Endodermal cell (in vitro differentiated cells): ENCODE results near the gene MAP3K5. TPM values are rescaled to one million over a fixed set of nuclear protein-coding genes. Genes with fewer than 3 reads are reported as not detected.
A peak's percentile ranks its signal among the peaks of the same experiment; 100 is the strongest.

Experiments used
- DNase-seq: peaks from one replicate; pipeline ENCODE4 v3.0.0-alpha.2; 2017
- H3K27ac ChIP-seq: 2 replicates; pipeline ENCODE4 v1.5.1; 2013; ENCODE audit warnings: mild to moderate bottlenecking, low read depth, low read length, moderate library complexity
- H3K27me3 ChIP-seq: 2 replicates; pipeline ENCODE4 v1.6.1; 2013; ENCODE audit warnings: mild to moderate bottlenecking, low read length, moderate library complexity; ENCODE audit not compliant: insufficient read depth, control insufficient read depth, poor library complexity, severe bottlenecking
- H3K36me3 ChIP-seq: 2 replicates; pipeline ENCODE4 v1.7.0; 2013; ENCODE audit warnings: mild to moderate bottlenecking, low read length, moderate library complexity; ENCODE audit not compliant: control insufficient read depth, insufficient read depth
- H3K4me1 ChIP-seq: one replicate; pipeline ENCODE4 v1.7.0; 2013; ENCODE audit warnings: low read length; ENCODE audit not compliant: control insufficient read depth, insufficient read depth
- H3K4me3 ChIP-seq: 2 replicates; pipeline ENCODE4 v1.5.1; 2013; ENCODE audit warnings: mild to moderate bottlenecking, low read length, moderate library complexity
- H3K9ac ChIP-seq: 2 replicates; pipeline ENCODE4 v1.6.1; 2013; ENCODE audit warnings: mild to moderate bottlenecking, low read length, moderate library complexity; ENCODE audit not compliant: poor library complexity, severe bottlenecking; ENCODE audit errors: extremely low read depth
- H3K9me3 ChIP-seq: 2 replicates; pipeline ENCODE4 v1.6.1; 2013; ENCODE audit warnings: mild to moderate bottlenecking, low read length, moderate library complexity; ENCODE audit not compliant: control insufficient read depth
- H3K27ac Mint-ChIP-seq: 2 replicates; pipeline ENCODE4 v1.8.0; 2020; ENCODE audit warnings: mixed read lengths
- H3K27me3 Mint-ChIP-seq: 2 replicates; pipeline ENCODE4 v1.8.0; 2021; ENCODE audit warnings: mild to moderate bottlenecking, mixed read lengths; ENCODE audit not compliant: insufficient read depth
- H3K36me3 Mint-ChIP-seq: 2 replicates; pipeline ENCODE4 v1.8.0; 2020; ENCODE audit warnings: low read depth, mixed read lengths
- H3K4me1 Mint-ChIP-seq: 2 replicates; pipeline ENCODE4 v1.8.0; 2020; ENCODE audit warnings: mixed read lengths
- H3K4me3 Mint-ChIP-seq: 2 replicates; pipeline ENCODE4 v1.8.0; 2020; ENCODE audit warnings: mild to moderate bottlenecking, moderate library complexity, mixed read lengths
- H3K9me3 Mint-ChIP-seq: 2 replicates; pipeline ENCODE4 v1.8.0; 2020; ENCODE audit warnings: mild to moderate bottlenecking, mixed read lengths
- CTCF ChIP-seq: fragments of 200-600 bp; sonication (generic); conservative IDR thresholded peaks from 2 replicates; pipeline ENCODE4 v1.5.0; 2021; ENCODE audit warnings: antibody characterized with exemption, mild to moderate bottlenecking
- WGBS, 2 experiments: methylation state at CpG; one replicate each; pipeline versions ENCODE4 v1.1.5 to v1.1.7; 2013; ENCODE audit warnings: missing lambda C conversion rate in 2 of 2, mixed read lengths in 1 of 2; ENCODE audit not compliant: insufficient coverage in 1 of 2, insufficient read length in 1 of 2; 5-methylcytosine and 5-hydroxymethylcytosine counted together
- total RNA-seq, 2 donors: library from RNA; stranded (reverse); fragmentation: NEBNext Ultra II Directional in 1 of 2; extraction: Animal tissue kit (Norgen Biotek cat#: 25700) in 1 of 2; gene quantifications; 2 replicates in 1 of 2; 3 replicates in 1 of 2; pipeline ENCODE4 v1.2.1, GENCODE V29; 2021

The MAP3K5 gene
- total RNA-seq, 2 donors from 2014 or later: 1.6 to 3.4 TPM

GRCh38 chr6:136616527-136616926, 175.8 kb downstream of the MAP3K5 start:
- no peaks in the 10 kb centered on the region for H3K27me3 Mint-ChIP-seq
- WGBS, 2 experiments: 87 to 96% methylated on average over 2 to 3 of the region's 3 CpGs
- Histone ChIP-seq H3K9ac (no peak overlapping the region), H3K27me3 (no peaks in the 10 kb centered on the region), H3K4me1 (no peaks in the 10 kb centered on the region), H3K27ac (no peak overlapping the region), H3K4me3 (no peak overlapping the region), H3K36me3 (no peaks in the 10 kb centered on the region), H3K9me3 (no peaks in the 10 kb centered on the region)
- H3K27ac Mint-ChIP-seq: no peak overlapping the region
- no peak for DNase-seq
- H3K9me3 Mint-ChIP-seq: no peaks in the 10 kb centered on the region
- no peak overlapping the region for H3K4me3 Mint-ChIP-seq
- no peaks in the 10 kb centered on the region for H3K36me3 Mint-ChIP-seq
- TF ChIP-seq CTCF: no peak
- H3K4me1 Mint-ChIP-seq: peaks cover 16% of the 10 kb centered on the region

GRCh38 chr6:136614994-136615393, 177.3 kb downstream of the MAP3K5 start:
- DNase-seq: no peak
- no peak overlapping the region for H3K4me3 ChIP-seq
- Mint-ChIP-seq H3K4me3 (no peak overlapping the region), H3K27ac (no peak overlapping the region), H3K36me3 (no peaks in the 10 kb centered on the region), H3K4me1 (peaks cover 28% of the 10 kb centered on the region), H3K27me3 (no peaks in the 10 kb centered on the region), H3K9me3 (no peaks in the 10 kb centered on the region)
- H3K9ac ChIP-seq: peak overlapping the region; percentile 1
- peaks cover 2% of the 10 kb centered on the region for H3K4me1 ChIP-seq
- TF ChIP-seq CTCF: no peak
- no peak overlapping the region for H3K27ac ChIP-seq
- H3K9me3 ChIP-seq: no peaks in the 10 kb centered on the region
- no peaks in the 10 kb centered on the region for H3K36me3 ChIP-seq
- no peaks in the 10 kb centered on the region for H3K27me3 ChIP-seq
- WGBS, 2 experiments: 79% methylated on average over 2 of the region's 2 CpGs

- Mint-ChIP-seq H3K36me3 (no peaks in the 10 kb centered on the region), H3K4me1 (peaks cover 32% of the 10 kb centered on the region), H3K4me3 (no peak overlapping the region), H3K9me3 (no peaks in the 10 kb centered on the region), H3K27me3 (no peaks in the 10 kb centered on the region), H3K27ac (no peak overlapping the region)
- H3K4me3 ChIP-seq: no peak overlapping the region
- 86 to 100% methylated on average over 1 of the region's 1 CpG for WGBS, 2 experiments
- H3K9ac ChIP-seq: no peak overlapping the region
- TF ChIP-seq CTCF: no peak
- no peaks in the 10 kb centered on the region for H3K36me3 ChIP-seq
- H3K27ac ChIP-seq: no peak overlapping the region
- peaks cover 4% of the 10 kb centered on the region for H3K4me1 ChIP-seq
- no peak for DNase-seq
- H3K27me3 ChIP-seq: no peaks in the 10 kb centered on the region
- no peaks in the 10 kb centered on the region for H3K9me3 ChIP-seq
Measured at GRCh38 chr6:136614350-136614749, 177.9 kb downstream of the MAP3K5 start.
